RWPE2 (cell line): ENCODE data around the gene ANKRD12.

Experiments
- ATAC-seq: fragments of 200-7000 bp; cut with Tn5 transposase; 3 replicates; pipeline ENCODE4 v1.9.1; 2021; ENCODE audit warnings: low read depth
- DNase-seq: peaks from one replicate; pipeline ENCODE4 v3.0.0-alpha.2; 2020; ENCODE audit warnings: low spot score
- H3K27ac ChIP-seq: fragments of 450-650 bp; 2 replicates; pipeline ENCODE4 v1.5.1; 2017; ENCODE audit warnings: mild to moderate bottlenecking; ENCODE audit not compliant: poor library complexity, severe bottlenecking
- H3K27me3 ChIP-seq: fragments of 250-450 bp; sonication (Bioruptor Pico); 2 replicates; pipeline ENCODE4 v1.5.1; 2021; ENCODE audit warnings: mild to moderate bottlenecking, moderate library complexity; ENCODE audit not compliant: insufficient read depth, poor library complexity, severe bottlenecking
- H3K36me3 ChIP-seq: fragments of 250-450 bp; sonication (Bioruptor Pico); 2 replicates; pipeline ENCODE4 v1.5.1; 2020; ENCODE audit warnings: low read depth, mild to moderate bottlenecking, moderate library complexity
- H3K4me1 ChIP-seq: fragments of 250-450 bp; sonication (Bioruptor Pico); 2 replicates; pipeline ENCODE4 v1.5.1; 2021; ENCODE audit warnings: mild to moderate bottlenecking, moderate library complexity; ENCODE audit not compliant: insufficient read depth, poor library complexity, severe bottlenecking
- H3K4me3 ChIP-seq: fragments of 250-450 bp; sonication (Bioruptor Pico); 2 replicates; pipeline ENCODE4 v1.5.1; 2021; ENCODE audit warnings: mild to moderate bottlenecking, moderate library complexity; ENCODE audit not compliant: severe bottlenecking
- H3K9me3 ChIP-seq: fragments of 250-450 bp; sonication (Bioruptor Pico); 2 replicates; pipeline ENCODE4 v1.5.1; 2021; ENCODE audit warnings: mild to moderate bottlenecking, moderate library complexity; ENCODE audit not compliant: severe bottlenecking
- CTCF ChIP-seq: fragments of 450-650 bp; IDR thresholded peaks from one replicate; pipeline ENCODE4 v1.5.1; 2017; ENCODE audit warnings: mild to moderate bottlenecking, moderate library complexity; ENCODE audit not compliant: poor library complexity, severe bottlenecking

ANKRD12 gene

GRCh38 chr18:9189491-9189890, 52.9 kb downstream of the ANKRD12 start:
- DNase-seq (no peak), ATAC-seq (no peak)
- no peak for TF ChIP-seq CTCF
- Histone ChIP-seq H3K4me1 (no peaks in the 10 kb centered on the region), H3K4me3 (no peak overlapping the region), H3K9me3 (no peaks in the 10 kb centered on the region), H3K36me3 (peaks cover 17% of the 10 kb centered on the region), H3K27ac (no peak overlapping the region), H3K27me3 (no peaks in the 10 kb centered on the region)

GRCh38 chr18:9191658-9192256, 55.2 kb downstream of the ANKRD12 start:
- Histone ChIP-seq H3K27ac (no peak overlapping the region), H3K9me3 (no peaks in the 10 kb centered on the region), H3K4me3 (no peak overlapping the region), H3K36me3 (peaks cover 28% of the 10 kb centered on the region), H3K4me1 (no peaks in the 10 kb centered on the region), H3K27me3 (no peaks in the 10 kb centered on the region)
- DNase-seq: no peak
- no peak for TF ChIP-seq CTCF
- no peak for ATAC-seq

DNA sequence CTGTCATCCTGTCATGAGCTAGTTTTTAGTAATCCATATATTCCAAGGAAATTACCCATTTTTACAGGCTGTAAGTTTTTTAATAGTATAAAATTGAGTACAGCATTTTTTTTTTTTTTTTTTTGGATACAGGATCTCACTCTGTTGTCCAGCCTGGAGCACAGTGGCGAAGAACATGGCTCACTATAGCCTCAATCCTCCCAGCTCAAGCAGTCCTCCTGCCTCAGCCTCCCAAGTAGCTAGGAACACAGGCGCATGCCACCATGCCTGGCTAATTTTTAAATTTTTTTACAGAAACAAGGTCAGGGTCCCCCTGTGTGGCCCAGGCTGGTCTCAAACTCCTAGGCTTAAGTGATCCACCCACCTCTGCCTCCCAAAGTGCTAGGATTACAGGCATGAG, 56.5 kb downstream of the ANKRD12 start:
- no peak for DNase-seq
- Histone ChIP-seq H3K9me3 (no peaks in the 10 kb centered on the region), H3K27ac (no peak overlapping the region), H3K36me3 (peaks cover 29% of the 10 kb centered on the region), H3K27me3 (no peaks in the 10 kb centered on the region), H3K4me3 (no peak overlapping the region), H3K4me1 (no peaks in the 10 kb centered on the region)
- no peak for TF ChIP-seq CTCF
- ATAC-seq: no peak

- ATAC-seq (no peak), DNase-seq (no peak)
- Histone ChIP-seq H3K27me3 (no peaks in the 10 kb centered on the region), H3K27ac (no peak overlapping the region), H3K4me3 (no peak overlapping the region), H3K36me3 (peaks cover 30% of the 10 kb centered on the region), H3K4me1 (no peaks in the 10 kb centered on the region), H3K9me3 (no peaks in the 10 kb centered on the region)
- no peak for TF ChIP-seq CTCF
Measured at GRCh38 chr18:9196568-9196967, 60.0 kb downstream of the ANKRD12 start.

GRCh38 chr18:9199681-9200080, 63.1 kb downstream of the ANKRD12 start:
- no peaks in the 10 kb centered on the region for H3K4me1 ChIP-seq
- H3K36me3 ChIP-seq: peaks cover 28% of the 10 kb centered on the region
- H3K4me3 ChIP-seq: no peak overlapping the region
- ATAC-seq: no peak
- DNase-seq: no peak
- H3K9me3 ChIP-seq: no peaks in the 10 kb centered on the region
- H3K27ac ChIP-seq: no peak overlapping the region
- no peaks in the 10 kb centered on the region for H3K27me3 ChIP-seq
- TF ChIP-seq CTCF: no peak
